Stromal cell of bone marrow (primary cell): ENCODE measurements around the gene TMOD1.

Experiments
- DNase-seq: peaks from one replicate; pipeline ENCODE4 v3.0.0-alpha.2; 2012; ENCODE audit warnings: low read depth

The TMOD1 gene

DNA sequence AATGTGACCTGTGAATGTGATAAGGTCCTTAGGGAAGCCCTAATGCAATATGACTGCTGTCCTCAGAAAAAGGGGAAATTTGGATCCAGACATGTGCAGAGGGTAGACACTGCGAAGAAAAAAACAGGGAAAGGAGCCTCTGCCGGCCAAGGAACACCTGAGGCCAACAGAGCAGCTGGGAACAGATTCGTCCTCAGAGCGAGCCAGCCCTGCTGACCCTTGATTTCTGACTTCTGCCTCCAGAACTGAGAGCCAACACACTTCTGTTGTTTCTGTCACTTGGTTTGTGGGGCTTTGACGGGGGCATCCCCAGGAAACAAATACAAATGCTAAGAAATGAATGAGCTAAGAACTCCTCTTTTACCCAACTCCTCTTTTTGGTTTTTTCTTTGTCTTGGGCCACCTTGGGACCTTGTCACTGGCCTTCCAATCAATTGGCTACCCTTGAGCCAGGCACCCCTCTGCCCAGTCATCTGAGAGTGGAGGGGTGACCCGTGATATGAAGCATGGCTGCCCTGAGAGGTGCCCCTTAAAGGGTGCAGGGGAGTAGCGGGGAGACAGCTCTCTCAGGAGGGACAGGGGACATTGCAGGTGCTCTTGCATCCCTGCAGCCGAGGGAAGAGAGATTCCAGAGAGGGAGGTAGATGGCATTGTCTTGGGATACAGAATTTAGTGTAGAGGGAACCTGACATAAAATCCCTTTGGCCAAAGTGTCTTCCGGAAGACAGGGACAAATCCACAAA lies 16.9 kb downstream of the TMOD1 start:
- DNase-seq: no peak

GRCh38 chr9:97518909-97519307 lies 17.4 kb downstream of the TMOD1 start:
- DNase-seq: peak; percentile 75

GRCh38 chr9:97519441-97519970 lies 18.0 kb downstream of the TMOD1 start:
- no peak for DNase-seq

DNA sequence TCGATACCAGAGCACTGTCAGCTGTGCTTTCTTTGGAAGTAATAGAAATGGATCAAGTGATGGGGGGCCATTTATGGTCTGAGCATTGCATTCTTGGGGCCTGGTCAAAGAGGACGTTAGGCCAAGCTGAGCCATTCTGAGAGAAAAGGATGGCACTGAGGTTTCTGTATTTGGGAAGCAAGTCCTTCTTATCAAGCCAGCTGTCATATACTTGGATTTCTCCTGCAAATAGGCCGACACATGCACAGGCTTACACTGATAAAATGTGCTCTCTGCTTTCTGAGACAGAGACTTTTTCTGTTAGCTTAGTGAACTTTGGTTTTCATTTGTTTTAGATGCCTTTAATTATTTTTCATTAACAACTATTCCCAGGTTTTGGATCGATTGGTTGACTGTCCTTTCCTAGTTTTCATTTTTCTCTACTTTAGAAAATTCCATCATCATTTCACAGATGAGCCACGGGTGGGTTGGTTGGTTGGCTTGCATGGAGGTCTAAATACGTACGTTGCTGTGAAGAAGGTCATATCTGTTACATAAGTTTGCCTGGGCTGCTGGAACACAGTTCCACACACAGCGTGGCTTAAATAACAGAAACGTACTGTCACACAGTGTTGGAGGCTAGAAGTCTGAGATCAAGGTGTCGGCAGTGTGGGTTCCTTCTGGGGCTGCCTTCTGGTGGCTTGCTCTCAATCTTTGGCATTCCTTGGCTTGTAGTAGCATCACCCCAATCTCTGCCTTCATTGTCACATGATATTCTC lies 20.3 kb downstream of the TMOD1 start:
- no peak for DNase-seq

DNA sequence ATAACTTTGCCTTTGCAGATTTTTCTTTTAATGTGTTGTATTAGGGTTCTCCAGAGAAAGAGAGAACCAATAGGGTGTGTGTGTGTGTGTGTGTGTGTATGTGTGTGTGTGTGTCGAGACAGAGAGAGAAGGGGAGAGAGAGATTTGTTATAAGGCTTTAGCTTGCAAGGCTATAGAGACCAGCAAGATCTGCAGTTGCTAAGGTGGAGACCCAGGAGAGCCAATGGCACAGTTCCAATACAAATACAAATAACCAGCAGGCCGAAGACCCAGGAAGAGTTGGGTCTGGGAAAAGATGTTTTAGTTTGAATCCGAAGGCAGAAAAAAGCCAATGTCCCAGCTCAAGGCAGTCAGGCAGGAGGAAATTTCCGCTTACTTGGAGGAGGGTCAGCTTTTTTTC lies 23.0 kb downstream of the TMOD1 start:
- no peak for DNase-seq

- DNase-seq: no peak
Measured at GRCh38 chr9:97525451-97525850, 24.0 kb downstream of the TMOD1 start.

- DNase-seq: no peak
Measured at GRCh38 chr9:97526895-97527575, 25.6 kb downstream of the TMOD1 start.

DNA sequence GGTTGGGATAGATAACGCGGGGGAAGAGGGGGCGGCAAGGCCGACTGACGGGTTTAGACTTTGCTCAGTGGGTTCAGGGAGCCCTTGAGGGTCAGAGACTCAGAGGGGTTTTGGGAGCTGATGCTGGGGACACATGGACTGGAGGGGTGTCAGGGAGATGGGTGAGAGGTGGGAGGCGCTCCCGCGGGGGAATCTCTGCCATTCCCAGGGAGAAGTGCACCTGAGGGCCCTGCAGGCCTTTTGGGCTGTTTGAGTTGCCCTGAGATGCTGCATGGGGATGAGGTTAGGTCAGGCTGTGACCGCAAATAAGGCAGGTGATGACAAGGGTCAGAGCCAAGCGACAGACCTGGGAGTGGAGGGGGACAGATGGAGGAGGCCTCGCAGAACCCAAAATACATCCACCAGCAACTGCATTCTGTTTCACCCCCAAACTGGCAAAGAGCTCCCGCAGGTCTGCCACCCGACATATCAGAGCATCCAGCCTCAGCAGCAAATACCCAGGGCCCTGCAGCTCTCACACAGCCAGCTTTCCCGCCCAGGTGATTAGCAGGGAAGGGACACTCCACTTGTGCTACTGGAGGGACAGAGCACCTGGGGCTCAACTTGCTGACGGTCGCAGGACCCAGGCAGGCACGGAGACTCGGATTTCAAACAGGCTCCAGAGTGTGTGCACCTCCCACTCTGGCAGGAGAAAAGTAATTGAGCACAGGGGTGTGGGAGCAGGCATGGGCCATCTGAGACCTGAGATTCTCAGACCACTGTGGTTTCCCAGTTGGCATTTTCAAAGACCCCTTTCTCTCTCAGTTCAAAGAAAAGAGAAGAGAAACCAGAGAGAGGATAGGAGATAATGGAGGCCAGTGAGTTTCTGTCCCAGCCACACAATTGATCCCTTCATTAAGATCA lies 26.4 kb downstream of the TMOD1 start:
- no peak for DNase-seq

DNA sequence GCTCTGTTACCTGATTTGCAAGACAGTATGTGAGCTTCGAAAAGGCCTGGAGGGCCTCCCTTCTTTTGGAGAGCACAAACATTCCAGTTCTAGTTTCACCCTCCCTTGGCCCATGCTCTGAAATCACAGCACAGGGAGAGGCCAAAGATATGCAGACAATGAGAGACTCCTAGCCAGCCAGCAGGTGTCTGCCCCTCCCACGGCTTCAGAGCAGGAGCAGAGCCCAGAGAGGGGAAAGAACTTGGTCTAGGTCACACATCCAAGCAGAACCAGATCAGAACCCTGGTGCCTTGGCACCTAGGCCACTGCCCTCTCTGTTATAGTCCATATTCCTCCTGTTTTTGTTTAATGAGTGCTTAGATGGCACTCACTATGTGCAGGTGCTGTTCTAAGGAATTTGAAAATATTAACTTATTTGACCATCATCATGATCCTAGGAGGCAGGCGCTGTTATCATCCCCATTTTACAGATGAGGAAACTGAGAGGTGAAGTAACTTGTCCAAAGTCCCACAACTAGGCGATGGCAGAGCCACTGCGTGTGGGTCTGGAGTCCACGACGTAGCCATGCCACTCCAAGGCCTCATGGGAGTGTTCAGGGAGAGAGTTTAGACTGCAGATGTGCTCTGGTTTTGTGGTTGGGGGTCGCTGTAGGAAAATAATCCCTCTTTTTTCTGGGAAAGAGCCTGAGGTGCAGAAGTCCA lies 27.2 kb downstream of the TMOD1 start:
- DNase-seq: no peak

GRCh38 chr9:97529363-97530076 lies 28.1 kb downstream of the TMOD1 start:
- no peak for DNase-seq

GRCh38 chr9:97531888-97532376 lies 30.5 kb downstream of the TMOD1 start:
- no peak for DNase-seq

DNA sequence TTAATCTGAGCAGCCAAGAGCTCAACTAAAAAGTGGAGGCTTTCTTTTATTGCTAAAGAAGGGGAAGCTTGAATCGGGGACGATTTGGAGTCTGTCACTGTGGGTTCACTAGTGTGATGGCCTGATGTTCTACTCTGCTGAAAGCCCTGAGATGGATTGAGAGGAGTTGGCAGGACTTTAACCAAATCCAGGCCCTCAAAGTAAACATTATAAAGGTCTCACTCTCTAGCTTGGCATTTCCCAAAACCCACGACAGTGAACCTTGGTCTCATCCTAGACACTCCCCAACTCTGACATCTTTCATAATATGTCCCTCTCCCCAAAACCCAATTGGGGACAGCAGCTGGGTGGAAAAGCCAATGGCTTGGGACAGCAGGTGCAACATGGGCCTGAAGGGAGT lies 32.7 kb downstream of the TMOD1 start:
- no peak for DNase-seq

DNA sequence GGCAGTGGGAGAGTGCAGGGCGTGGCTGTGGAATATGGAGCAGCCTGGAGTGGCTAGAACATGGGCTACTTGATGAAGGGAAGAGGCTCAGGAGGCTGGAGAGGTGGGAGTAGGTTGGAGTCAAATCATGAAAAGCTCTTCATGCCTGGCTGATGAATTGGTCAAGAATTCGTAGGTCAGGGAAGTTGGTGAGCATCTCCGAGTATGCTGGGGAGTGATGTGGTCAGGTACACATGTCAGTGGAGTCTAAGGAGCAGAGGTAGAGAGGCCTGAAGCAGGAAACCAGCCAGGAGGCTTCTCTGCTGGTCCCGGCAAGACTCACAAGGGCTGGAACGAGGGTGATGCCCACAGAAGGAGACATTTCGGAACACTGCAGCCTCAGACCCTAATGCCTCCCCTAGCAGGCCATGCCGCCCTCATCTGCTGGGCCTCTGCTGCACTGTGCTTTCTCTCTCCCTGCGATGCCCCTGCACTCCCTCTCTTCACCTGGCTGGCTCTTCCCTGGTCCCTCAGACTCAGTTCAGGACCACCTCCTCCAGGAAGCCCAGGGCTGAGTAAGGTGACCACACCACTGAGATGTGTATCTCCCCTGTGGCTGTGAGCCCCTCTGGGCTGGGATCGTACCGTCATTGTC lies 33.6 kb downstream of the TMOD1 start:
- no peak for DNase-seq

DNA sequence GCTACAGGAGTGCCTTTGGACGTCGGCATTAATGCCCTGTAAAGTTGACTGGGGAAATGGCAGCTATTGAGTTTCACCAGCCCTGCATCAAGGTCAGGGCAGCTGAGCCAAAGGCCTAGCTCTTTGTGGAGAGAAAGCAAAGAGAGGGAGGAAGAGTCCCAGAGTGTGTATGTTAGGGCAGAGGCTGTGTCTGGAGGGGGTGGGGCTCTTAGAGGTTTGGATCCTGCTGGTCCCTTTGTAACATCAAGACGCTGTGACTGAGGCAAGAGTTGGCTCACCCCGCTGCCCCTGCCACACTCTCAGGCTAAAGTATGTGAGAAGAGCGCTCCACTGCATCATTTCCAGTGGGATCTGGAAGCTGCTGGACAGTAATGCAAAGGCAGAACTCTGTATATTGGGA lies 34.3 kb downstream of the TMOD1 start:
- DNase-seq: no peak

GRCh38 chr9:97536480-97536879 lies 35.0 kb downstream of the TMOD1 start:
- DNase-seq: no peak

- no peak for DNase-seq
Measured at GRCh38 chr9:97543561-97543960, 42.1 kb downstream of the TMOD1 start.

DNA sequence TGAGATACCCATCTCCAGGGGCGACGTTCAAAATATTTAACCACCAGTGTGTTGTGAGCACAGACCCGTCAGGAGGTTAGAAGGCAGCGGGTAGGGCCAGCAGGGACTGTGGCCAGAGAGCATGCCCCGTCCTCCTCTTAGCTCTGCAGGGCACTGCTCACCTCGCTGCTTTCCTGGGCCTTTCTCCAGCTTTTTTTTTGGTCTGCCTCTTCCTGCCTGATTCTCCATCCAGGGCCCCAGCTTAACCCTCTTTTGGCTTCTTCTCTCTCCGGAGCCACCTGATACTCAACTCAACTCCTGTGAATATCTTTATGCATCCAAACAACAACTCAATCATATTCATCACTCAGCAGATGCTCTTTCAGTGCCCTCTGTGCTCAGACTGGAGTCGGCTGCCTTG lies 44.0 kb downstream of the TMOD1 start:
- DNase-seq: no peak

GRCh38 chr9:97547098-97547829 lies 45.8 kb downstream of the TMOD1 start:
- DNase-seq: no peak

DNA sequence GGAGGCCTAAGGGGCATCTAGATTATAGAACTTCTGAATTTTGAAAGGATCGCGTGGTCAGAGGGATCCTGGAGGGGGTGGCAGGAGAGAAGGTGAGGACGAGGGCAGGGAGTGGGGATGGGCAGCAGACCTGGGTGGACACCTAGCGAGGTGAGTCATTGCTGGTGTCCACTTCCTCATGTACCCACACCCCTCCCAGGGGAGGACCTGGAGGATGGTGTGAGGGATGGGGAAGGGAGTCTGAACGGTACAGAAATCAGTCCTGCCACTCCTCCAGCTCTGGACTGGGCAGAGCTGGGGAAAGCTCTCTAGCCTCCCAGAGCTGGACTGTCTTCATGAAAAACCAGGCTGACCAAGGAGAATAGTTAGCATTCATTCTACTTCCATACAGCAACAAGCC lies 46.9 kb downstream of the TMOD1 start:
- DNase-seq: no peak
